ENCODE data around the gene RPA1.

Gene RPA1

DNA sequence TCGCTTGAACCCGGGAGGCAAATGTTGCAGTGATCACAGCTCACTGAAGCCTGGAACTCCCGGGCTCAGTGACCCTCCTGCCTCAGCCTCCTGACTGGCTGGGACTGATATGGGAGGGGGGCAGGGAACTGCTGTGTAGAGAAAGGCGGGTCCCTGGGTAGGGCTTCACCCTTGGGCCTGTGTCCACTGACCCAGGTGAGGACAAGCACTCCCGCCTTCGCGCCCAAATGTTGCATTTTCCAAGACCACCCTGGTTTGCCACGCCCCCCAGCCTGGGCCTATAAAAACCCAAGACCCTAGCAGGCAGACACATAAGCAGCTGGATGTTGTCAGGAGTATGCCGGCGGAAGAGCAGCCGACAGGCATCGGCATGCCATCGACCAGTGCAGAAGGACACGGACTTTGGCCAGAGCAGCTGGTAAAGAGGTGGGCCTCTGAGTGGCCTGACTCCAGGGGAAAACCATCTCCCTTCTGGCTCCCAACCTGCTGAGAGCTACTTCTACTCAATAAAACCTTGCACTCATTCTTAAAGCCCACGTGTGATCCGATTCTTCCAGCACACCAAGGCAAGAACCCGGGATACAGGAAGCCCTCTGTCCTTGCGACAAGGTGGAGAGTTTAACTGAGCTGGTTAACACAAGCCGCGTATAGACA lies 19.2 kb upstream of the RPA1 start:
- Histone ChIP-seq H3K4me3 (ENCODE audit: insufficient read depth, low read depth, low read length) (no peak overlapping the region), H3K9me3 (ENCODE audit: control insufficient read depth, low read length) (no peaks in the 10 kb centered on the region), H3K27ac (ENCODE audit: insufficient read depth, low read depth, low read length, poor library complexity, severe bottlenecking) (no peak overlapping the region), H3K27me3 (ENCODE audit: control insufficient read depth, insufficient read depth, low read length, poor library complexity, severe bottlenecking) (no peaks in the 10 kb centered on the region), H3K36me3 (ENCODE audit: control insufficient read depth, insufficient read depth, low read length) (peaks cover 19% of the 10 kb centered on the region), H3K4me1 (ENCODE audit: control insufficient read depth, insufficient read depth, low read length) (no peaks in the 10 kb centered on the region)
- WGBS, 2 experiments: 96% methylated on average over 20 of the region's 20 CpGs

DNA sequence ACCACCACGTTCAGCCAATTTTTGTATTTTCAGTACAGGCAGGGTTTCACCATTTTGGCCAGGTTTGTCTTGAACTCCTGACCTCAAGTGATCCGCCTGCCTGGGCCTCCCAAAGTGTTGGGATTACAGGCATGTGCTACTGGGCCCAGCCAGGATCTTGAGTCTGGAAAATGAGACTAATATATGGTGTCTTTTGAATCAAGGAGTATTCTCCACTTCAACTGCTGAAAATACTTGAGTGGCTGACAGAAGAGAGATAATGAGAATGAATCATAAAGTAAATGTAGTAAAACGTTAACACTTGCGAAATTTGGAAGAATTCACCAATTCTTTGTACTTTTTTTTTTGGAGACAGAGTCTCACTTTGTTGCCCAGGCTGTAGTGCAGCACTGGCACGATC lies 16.7 kb upstream of the RPA1 start:
- H3K36me3 ChIP-seq (ENCODE audit: control insufficient read depth, insufficient read depth, low read length): peaks cover 19% of the 10 kb centered on the region

DNA sequence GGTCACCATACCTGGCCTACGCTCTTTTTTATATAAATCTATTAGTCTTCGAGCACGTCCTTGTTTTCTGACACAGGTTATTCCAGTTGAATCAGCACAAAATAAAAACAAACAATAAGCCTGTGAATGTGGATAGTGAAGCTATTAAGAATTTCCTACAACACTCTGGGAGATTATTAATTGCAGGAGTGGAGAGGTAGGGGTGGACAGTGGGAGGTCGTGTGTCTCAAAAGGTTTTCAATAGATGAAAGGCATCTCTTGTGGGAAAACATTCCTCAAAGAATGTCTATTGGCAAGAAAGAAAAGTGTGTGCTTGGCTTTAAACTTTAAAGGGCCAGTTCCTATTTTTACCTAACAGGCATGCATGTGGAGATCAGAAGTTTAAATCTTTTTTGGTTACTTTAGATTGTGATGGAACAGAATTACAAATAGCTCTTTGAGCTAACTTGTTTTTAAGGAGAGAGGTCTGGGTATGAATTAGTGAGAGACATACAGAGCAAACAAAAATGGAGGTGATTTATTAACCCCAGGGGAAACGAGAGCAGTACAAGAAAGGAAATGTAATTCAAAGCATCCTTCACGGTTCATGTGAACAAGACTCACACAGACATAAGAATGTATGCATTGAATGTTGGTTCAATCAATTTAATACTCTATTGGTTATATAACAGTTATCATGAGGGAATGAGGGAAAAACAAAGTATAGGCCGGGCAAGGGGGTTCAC lies 9.1 kb upstream of the RPA1 start:
- Histone ChIP-seq H3K27ac (ENCODE audit: insufficient read depth, low read depth, low read length, poor library complexity, severe bottlenecking) (no peak overlapping the region), H3K9me3 (ENCODE audit: control insufficient read depth, low read length) (no peaks in the 10 kb centered on the region), H3K36me3 (ENCODE audit: control insufficient read depth, insufficient read depth, low read length) (peaks cover 6% of the 10 kb centered on the region), H3K4me3 (ENCODE audit: insufficient read depth, low read depth, low read length) (no peak overlapping the region), H3K27me3 (ENCODE audit: control insufficient read depth, insufficient read depth, low read length, poor library complexity, severe bottlenecking) (no peaks in the 10 kb centered on the region), H3K4me1 (ENCODE audit: control insufficient read depth, insufficient read depth, low read length) (no peaks in the 10 kb centered on the region)
- WGBS, 2 experiments: 78 to 82% methylated on average over 4 to 7 of the region's 7 CpGs

More for the DNA sequence above, 16.7 kb upstream of the RPA1 start:
- WGBS, 2 experiments: 95 to 96% methylated on average over 5 of the region's 5 CpGs
- Histone ChIP-seq H3K9me3 (ENCODE audit: control insufficient read depth, low read length) (no peaks in the 10 kb centered on the region), H3K4me1 (ENCODE audit: control insufficient read depth, insufficient read depth, low read length) (no peaks in the 10 kb centered on the region), H3K27ac (ENCODE audit: insufficient read depth, low read depth, low read length, poor library complexity, severe bottlenecking) (no peak overlapping the region), H3K4me3 (ENCODE audit: insufficient read depth, low read depth, low read length) (no peak overlapping the region), H3K27me3 (ENCODE audit: control insufficient read depth, insufficient read depth, low read length, poor library complexity, severe bottlenecking) (no peaks in the 10 kb centered on the region)

DNA sequence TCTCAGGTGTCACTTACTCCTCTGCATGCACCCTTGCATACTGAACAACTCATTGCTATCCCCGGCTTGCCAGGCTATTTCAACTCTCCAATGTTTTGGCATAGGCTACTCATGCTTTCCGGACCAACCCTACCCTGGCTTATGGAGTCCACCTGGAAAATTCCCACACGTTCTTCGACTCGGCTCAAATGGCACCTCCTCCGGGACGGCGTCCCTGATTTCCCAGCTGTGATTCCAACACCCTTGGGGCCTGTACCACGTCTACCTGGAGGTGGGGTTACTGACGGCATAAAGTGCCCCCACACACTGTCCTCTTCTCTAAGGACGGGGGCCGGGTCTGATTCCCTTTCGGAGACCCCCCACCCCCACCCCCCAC lies 601 bp upstream of the RPA1 start:
- 3% methylated on average over 13 of the region's 13 CpGs for WGBS, 2 experiments
- Histone ChIP-seq H3K36me3 (ENCODE audit: control insufficient read depth, insufficient read depth, low read length) (peaks cover 15% of the 10 kb centered on the region), H3K27ac (ENCODE audit: insufficient read depth, low read depth, low read length, poor library complexity, severe bottlenecking) (peak overlapping the region; percentile 11), H3K9me3 (ENCODE audit: control insufficient read depth, low read length) (no peaks in the 10 kb centered on the region), H3K27me3 (ENCODE audit: control insufficient read depth, insufficient read depth, low read length, poor library complexity, severe bottlenecking) (no peaks in the 10 kb centered on the region), H3K4me1 (ENCODE audit: control insufficient read depth, insufficient read depth, low read length) (peaks cover 5% of the 10 kb centered on the region), H3K4me3 (ENCODE audit: insufficient read depth, low read depth, low read length) (peak overlapping the region; percentile 76)

DNA sequence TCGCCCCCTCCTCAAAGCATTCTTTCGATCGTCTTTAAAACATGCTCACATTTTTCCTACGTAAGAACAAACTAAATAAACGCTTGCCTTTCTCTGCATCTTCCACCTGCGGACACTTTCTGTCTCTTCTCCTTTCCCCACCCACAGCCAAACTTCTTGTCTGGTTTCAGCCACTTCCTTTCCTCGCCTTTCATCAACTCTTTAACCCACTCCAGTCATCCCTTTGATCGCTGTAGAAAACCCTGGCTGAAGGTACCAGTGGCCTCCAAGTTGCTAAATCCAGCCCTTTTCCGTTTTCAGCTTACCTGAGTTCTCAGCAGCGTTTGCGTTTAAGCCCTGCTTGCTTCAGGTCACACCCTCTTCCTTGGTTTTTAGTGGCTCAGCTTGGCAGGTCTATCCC lies 483 bp downstream of the RPA1 start:
- Histone ChIP-seq H3K36me3 (ENCODE audit: control insufficient read depth, insufficient read depth, low read length) (peaks cover 10% of the 10 kb centered on the region), H3K4me3 (ENCODE audit: insufficient read depth, low read depth, low read length) (peak overlapping the region; percentile 76), H3K9me3 (ENCODE audit: control insufficient read depth, low read length) (no peaks in the 10 kb centered on the region), H3K4me1 (ENCODE audit: control insufficient read depth, insufficient read depth, low read length) (peaks cover 5% of the 10 kb centered on the region), H3K27ac (ENCODE audit: insufficient read depth, low read depth, low read length, poor library complexity, severe bottlenecking) (peak overlapping the region; percentile 27), H3K27me3 (ENCODE audit: control insufficient read depth, insufficient read depth, low read length, poor library complexity, severe bottlenecking) (no peaks in the 10 kb centered on the region)
- 0 to 1% methylated on average over 11 of the region's 11 CpGs for WGBS, 2 experiments

DNA sequence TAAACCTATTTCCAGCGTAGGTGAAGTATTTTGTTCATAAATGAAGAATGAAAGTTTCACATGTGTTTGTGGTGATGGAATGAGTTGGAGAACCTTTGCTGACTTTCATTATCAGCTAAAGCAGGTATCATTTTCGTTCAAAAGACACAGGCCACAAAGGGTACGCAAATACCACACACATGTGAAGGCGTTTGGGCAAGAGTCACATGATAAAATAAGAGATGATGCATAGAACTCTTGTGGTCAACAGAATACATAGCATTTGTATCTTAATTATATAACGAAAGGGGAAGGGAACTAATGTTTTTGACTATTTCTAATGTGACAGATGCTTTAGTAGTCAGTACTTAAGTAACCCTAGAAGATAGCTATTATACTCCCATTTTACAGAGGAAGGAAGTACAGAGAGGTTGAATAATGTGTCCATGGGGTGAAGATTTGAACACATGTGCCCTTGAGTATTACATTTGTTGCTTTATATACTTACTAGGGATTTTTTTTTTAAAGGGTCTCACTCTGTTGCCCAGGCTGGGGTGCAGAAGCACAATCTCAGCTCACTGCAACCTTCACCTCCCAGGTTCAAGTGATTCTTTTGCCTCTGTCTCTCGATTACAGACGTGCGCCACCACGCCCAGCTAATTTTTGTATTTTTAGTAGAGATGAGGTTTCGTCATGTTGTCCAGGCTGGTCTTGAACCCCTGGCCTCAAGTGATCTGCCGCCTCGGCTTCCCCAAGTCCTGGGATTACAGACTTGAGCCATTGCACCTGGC lies 4.8 kb downstream of the RPA1 start:
- Histone ChIP-seq H3K36me3 (ENCODE audit: control insufficient read depth, insufficient read depth, low read length) (peaks cover 3% of the 10 kb centered on the region), H3K9me3 (ENCODE audit: control insufficient read depth, low read length) (no peaks in the 10 kb centered on the region), H3K4me3 (ENCODE audit: insufficient read depth, low read depth, low read length) (no peak overlapping the region), H3K4me1 (ENCODE audit: control insufficient read depth, insufficient read depth, low read length) (peaks cover 5% of the 10 kb centered on the region), H3K27me3 (ENCODE audit: control insufficient read depth, insufficient read depth, low read length, poor library complexity, severe bottlenecking) (no peaks in the 10 kb centered on the region), H3K27ac (ENCODE audit: insufficient read depth, low read depth, low read length, poor library complexity, severe bottlenecking) (no peak overlapping the region)
- WGBS, 2 experiments: 96 to 97% methylated on average over 12 of the region's 12 CpGs

DNA sequence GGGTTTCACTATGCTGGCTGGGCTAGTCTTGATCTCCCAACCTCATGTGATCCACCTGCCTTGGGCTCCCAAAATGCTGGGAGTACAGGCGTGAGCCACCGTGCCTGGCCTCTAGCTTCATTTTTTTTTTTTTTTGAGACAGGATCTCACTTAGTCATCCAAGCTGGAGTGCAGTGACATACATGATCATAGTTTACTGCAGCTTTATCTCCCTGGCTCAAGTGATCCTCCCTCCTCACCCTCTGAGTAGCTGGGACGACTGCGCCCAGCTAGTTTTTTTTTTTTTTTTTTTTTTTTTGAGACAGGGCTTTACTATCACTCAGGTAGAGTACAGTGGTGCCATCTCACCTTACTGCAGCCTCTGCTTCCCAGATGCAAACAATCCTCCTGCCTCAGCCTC lies 9.7 kb downstream of the RPA1 start:
- Histone ChIP-seq H3K27ac (ENCODE audit: insufficient read depth, low read depth, low read length, poor library complexity, severe bottlenecking) (no peak overlapping the region), H3K4me1 (ENCODE audit: control insufficient read depth, insufficient read depth, low read length) (no peaks in the 10 kb centered on the region), H3K9me3 (ENCODE audit: control insufficient read depth, low read length) (no peaks in the 10 kb centered on the region), H3K4me3 (ENCODE audit: insufficient read depth, low read depth, low read length) (no peak overlapping the region), H3K27me3 (ENCODE audit: control insufficient read depth, insufficient read depth, low read length, poor library complexity, severe bottlenecking) (no peaks in the 10 kb centered on the region), H3K36me3 (ENCODE audit: control insufficient read depth, insufficient read depth, low read length) (peaks cover 12% of the 10 kb centered on the region)
- WGBS, 2 experiments: 91 to 92% methylated on average over 4 of the region's 4 CpGs

DNA sequence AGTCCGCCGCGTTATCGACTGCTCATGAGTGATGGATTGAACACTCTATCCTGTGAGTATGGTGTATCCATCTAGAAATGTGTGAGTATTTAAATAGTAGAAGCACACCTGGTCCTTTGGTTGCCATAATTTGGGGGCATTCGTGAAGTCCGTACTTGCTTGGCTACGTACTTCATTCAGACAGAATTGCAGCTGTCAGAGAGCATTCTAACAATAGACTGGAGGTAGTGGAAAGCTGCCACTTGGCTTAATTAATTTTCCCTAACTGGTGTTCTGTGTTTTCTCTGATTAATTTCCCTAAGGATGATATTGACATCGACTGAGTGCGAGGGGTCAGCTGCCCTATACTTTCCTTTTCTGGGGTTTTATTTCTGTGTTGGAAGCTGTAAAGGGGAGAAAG lies 14.1 kb downstream of the RPA1 start:
- H3K27ac ChIP-seq (ENCODE audit: insufficient read depth, low read depth, low read length, poor library complexity, severe bottlenecking): no peak overlapping the region
- H3K36me3 ChIP-seq (ENCODE audit: control insufficient read depth, insufficient read depth, low read length): peaks cover 32% of the 10 kb centered on the region
- H3K9me3 ChIP-seq (ENCODE audit: control insufficient read depth, low read length): no peaks in the 10 kb centered on the region
- H3K4me3 ChIP-seq (ENCODE audit: insufficient read depth, low read depth, low read length): no peak overlapping the region
- 98% methylated on average over 9 of the region's 9 CpGs for WGBS, 2 experiments
- H3K27me3 ChIP-seq (ENCODE audit: control insufficient read depth, insufficient read depth, low read length, poor library complexity, severe bottlenecking): no peaks in the 10 kb centered on the region
- H3K4me1 ChIP-seq (ENCODE audit: control insufficient read depth, insufficient read depth, low read length): no peaks in the 10 kb centered on the region

DNA sequence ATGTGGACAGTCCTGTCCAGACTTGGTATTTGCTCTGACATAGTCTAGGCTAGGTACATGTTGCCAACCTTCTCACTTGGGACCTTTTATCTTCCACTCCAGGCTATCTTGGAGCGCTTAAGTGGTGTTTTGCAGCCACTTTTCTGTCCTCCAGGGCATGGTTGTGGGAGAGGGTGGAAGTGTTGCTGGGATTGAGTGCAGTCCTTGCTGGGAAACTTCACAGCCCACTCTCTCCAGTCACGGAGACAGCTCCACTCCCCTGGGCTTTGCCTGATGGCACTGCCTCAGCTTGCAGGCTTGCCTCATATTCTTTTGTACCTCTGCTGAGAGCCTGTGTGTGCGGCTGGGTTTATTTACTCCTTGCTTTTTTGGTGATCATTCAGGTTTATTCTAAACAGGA lies 17.4 kb downstream of the RPA1 start:
- H3K4me3 ChIP-seq (ENCODE audit: insufficient read depth, low read depth, low read length): no peak overlapping the region
- peaks cover 39% of the 10 kb centered on the region for H3K36me3 ChIP-seq (ENCODE audit: control insufficient read depth, insufficient read depth, low read length)
- no peaks in the 10 kb centered on the region for H3K9me3 ChIP-seq (ENCODE audit: control insufficient read depth, low read length)
- no peaks in the 10 kb centered on the region for H3K27me3 ChIP-seq (ENCODE audit: control insufficient read depth, insufficient read depth, low read length, poor library complexity, severe bottlenecking)
- 93 to 96% methylated on average over 3 of the region's 3 CpGs for WGBS, 2 experiments
- H3K27ac ChIP-seq (ENCODE audit: insufficient read depth, low read depth, low read length, poor library complexity, severe bottlenecking): no peak overlapping the region
- no peaks in the 10 kb centered on the region for H3K4me1 ChIP-seq (ENCODE audit: control insufficient read depth, insufficient read depth, low read length)

DNA sequence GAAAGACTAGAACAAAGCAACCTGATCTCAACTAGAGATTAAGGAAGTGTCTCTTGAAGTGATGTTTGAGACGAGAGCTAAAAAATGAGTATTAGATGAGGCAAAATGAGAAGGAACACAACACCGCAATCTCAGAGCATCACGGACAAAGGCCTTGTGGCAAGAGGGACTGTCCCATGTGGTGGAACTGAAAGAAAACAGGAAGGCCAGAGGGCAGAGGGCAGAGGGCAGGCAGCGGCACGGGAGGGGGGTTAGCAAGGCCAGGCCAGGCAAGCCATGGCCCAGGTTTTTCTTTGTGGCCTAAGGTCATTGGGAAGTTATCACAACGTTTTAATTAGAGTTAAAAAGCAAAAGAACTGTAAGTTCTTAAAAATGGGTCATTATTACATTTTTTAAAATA lies 22.5 kb downstream of the RPA1 start:
- no peaks in the 10 kb centered on the region for H3K4me1 ChIP-seq (ENCODE audit: control insufficient read depth, insufficient read depth, low read length)
- H3K9me3 ChIP-seq (ENCODE audit: control insufficient read depth, low read length): no peaks in the 10 kb centered on the region
- H3K27ac ChIP-seq (ENCODE audit: insufficient read depth, low read depth, low read length, poor library complexity, severe bottlenecking): no peak overlapping the region
- peaks cover 27% of the 10 kb centered on the region for H3K36me3 ChIP-seq (ENCODE audit: control insufficient read depth, insufficient read depth, low read length)
- no peak overlapping the region for H3K4me3 ChIP-seq (ENCODE audit: insufficient read depth, low read depth, low read length)
- 94 to 95% methylated on average over 6 of the region's 6 CpGs for WGBS, 2 experiments
- H3K27me3 ChIP-seq (ENCODE audit: control insufficient read depth, insufficient read depth, low read length, poor library complexity, severe bottlenecking): no peaks in the 10 kb centered on the region

All from ectodermal cell (in vitro differentiated cells).